Measurements from ENCODE around the gene SOCS3. TPM values are rescaled to one million over a fixed set of nuclear protein-coding genes. Genes with fewer than 3 reads are reported as not detected.

Gene SOCS3
- total RNA-seq, 1 donor: 70.0 TPM

DNA sequence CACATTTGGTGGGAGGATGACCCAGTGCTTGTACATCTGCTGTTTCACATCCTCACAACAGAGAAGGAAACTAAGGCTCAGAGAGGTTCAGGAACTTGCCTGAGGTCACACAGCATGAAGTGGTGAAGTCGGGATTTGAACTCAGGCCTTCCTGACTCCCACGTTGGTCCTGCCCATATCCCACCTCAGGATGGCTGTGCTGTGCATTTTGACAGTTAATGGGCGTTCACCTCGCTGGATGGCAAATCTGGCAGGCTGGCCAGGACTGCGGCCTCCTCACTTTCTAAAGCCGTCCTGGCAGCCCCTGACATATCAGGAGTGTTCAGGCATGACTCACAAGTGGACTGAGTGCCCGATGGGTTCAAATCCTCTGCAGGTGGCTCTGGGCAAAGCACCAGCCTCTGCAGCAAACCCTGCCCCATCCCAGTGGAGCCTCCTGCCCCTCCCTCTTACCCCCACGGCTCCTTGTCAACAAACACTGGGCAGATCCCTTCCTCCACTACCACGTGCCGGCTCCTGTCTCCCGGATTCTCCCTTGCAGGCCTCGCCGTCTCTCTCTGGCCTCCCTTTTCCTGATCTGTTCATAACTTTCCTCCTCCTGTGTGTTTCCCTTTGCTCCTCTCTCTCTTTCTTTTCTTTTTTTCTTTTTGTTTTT, 29.2 kb downstream of the SOCS3 start:
- peak; percentile 48 for DNase-seq (ENCODE audit: low read depth)

DNA sequence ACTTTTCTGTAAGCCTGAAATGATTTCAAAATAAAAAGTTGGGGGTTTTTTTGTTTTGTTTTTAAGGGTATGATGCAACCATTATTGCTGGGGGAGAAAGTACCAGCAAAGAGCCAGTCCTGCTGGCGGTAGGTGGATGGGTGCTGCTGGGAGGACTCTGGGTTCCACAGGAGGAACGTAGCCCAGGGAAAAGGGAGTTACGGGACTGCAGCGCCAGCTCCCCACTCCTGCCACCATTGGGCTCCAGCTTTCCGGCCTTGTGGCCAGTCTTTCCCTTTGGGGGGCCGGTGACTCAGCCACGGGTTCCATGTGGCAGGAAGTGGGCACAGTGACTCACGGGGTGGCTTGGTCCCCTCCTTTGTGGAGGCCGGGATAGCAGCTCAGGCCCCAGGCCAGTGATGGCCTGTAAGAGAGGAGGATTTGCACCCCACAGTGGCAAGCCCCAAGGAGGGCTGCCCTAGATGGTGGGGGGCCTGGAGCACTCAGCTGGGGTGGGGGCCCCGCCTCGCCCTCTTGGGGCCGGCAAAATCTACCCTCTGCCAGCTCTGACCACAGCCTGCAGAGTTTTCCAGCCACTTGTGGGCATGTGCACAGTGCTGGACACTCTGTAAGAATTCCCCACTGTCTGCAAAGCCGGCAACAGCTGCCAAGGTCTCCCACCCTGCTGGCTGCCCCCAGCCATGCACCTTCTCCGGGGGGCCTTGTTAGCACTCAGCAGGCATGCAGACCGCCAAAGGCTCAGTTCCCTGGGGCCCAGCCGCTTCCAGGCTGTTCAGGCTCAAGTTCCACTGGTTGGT, 30.4 kb downstream of the SOCS3 start:
- peak; percentile 72 for DNase-seq (ENCODE audit: low read depth)
- H3K4me3 ChIP-seq (ENCODE audit: low read depth, low read length): no peak overlapping the region
- TF ChIP-seq, protein P1, sequence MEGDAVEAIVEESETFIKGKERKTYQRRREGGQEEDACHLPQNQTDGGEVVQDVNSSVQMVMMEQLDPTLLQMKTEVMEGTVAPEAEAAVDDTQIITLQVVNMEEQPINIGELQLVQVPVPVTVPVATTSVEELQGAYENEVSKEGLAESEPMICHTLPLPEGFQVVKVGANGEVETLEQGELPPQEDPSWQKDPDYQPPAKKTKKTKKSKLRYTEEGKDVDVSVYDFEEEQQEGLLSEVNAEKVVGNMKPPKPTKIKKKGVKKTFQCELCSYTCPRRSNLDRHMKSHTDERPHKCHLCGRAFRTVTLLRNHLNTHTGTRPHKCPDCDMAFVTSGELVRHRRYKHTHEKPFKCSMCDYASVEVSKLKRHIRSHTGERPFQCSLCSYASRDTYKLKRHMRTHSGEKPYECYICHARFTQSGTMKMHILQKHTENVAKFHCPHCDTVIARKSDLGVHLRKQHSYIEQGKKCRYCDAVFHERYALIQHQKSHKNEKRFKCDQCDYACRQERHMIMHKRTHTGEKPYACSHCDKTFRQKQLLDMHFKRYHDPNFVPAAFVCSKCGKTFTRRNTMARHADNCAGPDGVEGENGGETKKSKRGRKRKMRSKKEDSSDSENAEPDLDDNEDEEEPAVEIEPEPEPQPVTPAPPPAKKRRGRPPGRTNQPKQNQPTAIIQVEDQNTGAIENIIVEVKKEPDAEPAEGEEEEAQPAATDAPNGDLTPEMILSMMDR (IDR thresholded peaks at IDR 0.05; ENCODE audit: insufficient read depth, low read depth, low read length): no peak

More for the DNA sequence above, 29.2 kb downstream of the SOCS3 start:
- no peak overlapping the region for H3K4me3 ChIP-seq (ENCODE audit: low read depth, low read length)
- TF ChIP-seq, protein P1 (IDR thresholded peaks at IDR 0.05; ENCODE audit: insufficient read depth, low read depth, low read length): no peak

DNA sequence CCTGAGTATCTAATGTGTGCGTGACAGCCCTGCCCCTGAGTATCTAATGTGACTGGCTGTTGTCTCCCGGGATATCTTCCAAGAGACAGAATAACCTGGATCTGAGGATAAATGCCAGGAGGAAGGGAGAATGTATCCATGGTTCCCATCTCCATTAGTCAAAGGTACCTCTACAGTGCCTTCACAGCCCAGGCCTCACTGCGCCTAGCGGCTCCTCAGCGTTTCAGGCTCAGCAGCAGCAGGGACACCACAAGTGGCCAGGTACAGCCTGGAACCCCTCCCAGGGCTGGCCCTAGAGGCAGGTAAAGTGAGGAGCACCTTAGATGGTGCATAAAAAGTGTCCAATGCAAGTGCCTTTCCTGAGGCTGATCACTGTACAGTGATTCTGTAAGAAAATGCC, 32.0 kb downstream of the SOCS3 start:
- DNase-seq (ENCODE audit: low read depth): no peak
- TF ChIP-seq, protein P1 (IDR thresholded peaks at IDR 0.05; ENCODE audit: insufficient read depth, low read depth, low read length): no peak
- H3K4me3 ChIP-seq (ENCODE audit: low read depth, low read length): no peak overlapping the region

DNA sequence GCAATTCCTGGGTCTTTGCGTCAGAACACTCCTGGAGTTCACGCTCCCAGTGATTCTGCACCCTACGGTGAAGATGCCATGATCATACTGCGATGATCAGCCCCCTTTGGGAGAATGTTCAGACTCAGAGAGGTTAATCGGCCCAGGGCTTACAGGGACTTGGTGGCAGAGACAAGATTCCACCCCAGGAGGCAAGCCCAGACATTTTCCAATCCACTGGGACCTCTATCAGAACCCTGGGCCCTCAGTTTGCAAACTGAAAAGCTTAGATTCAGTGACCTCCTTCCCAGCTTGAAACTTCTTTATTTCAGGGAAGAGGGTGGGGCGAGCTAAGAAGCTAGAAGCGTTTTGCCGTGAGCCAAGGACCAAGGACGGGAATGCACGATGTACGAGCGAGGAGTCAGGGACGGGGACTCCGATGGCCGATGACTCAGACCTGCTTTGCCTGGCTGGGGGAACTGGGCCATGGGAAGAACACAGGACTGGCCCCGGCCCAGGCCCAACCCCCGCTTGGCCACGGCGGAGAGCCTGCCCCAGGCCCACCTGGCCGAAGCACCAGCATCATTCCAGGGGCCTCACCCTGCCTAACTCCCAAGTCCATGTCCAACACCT, 34.7 kb downstream of the SOCS3 start:
- H3K4me3 ChIP-seq (ENCODE audit: low read depth, low read length): no peak overlapping the region
- DNase-seq (ENCODE audit: low read depth): peak; percentile 78
- TF ChIP-seq, protein P1 (IDR thresholded peaks at IDR 0.05; ENCODE audit: insufficient read depth, low read depth, low read length): no peak

DNA sequence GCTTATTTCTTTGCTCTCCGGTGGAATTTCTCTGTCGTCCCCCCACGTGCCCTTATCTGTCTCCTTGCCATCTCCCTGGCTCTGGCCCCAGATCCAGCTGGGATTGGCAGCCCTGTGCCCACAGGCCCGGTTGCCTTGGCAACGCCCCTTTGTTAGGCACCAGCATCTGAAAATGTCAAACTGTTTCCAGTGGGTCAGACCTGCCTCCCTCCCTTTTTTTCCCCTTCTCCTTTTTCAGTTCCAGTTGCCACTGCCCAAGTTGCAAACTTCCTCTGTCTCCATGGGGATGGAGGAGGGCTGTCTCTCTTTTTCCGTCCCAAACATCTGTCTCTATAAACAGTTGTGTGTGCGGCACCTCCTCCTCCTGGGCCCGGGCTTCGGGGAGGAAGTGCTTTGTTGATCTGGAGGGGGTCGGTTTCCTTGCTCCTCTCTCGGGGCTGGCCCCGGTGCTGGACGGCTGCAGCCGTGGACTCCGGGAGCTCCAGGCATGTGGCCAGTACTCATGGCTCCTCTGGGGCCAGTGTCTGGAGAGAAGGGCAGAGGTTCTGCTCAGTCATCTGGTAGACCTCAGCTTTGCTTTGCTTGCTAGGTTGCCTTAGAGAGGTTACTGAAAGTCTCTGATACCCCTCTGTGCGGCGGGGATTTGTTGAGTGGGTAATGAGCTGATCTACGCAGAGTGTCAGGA, 35.3 kb downstream of the SOCS3 start:
- H3K4me3 ChIP-seq (ENCODE audit: low read depth, low read length): no peak overlapping the region
- TF ChIP-seq, protein P1 (IDR thresholded peaks at IDR 0.05; ENCODE audit: insufficient read depth, low read depth, low read length): no peak

DNA sequence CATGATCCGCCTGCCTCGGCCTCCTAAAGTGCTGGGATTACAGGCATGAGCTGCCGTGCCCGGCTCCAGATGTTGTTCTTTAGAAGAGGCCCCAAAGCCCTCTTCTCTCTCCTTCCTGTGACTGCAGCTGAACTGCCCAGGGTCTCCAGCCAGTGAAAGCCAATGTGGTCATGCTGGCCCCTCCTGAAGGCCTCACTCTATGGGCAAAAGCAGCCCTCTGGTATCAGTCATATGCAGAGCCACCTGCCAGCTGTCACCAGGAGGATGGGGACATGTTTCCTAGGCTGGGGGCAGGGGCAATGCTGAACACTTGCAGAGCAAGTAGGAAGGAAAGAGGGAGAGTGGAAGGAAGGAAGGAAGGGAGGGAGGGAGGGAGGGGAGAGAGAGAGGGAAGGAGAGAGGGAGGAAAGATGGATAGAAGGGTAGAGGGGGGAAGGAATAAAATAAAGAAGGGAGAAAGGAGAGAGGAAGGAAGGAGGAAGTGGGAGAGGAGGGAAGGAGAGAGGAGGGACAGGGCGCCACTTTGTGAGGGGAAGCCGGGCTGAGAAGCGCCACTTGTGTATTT, 36.0 kb downstream of the SOCS3 start:
- DNase-seq (ENCODE audit: low read depth): no peak
- H3K4me3 ChIP-seq (ENCODE audit: low read depth, low read length): no peak overlapping the region
- TF ChIP-seq, protein P1 (IDR thresholded peaks at IDR 0.05; ENCODE audit: insufficient read depth, low read depth, low read length): no peak

More for the DNA sequence above, 35.3 kb downstream of the SOCS3 start:
- peak; percentile 93 for DNase-seq (ENCODE audit: low read depth)

Data from fibroblast of villous mesenchyme (primary cell).